ENCODE data around the gene NEK6.

The NEK6 gene

DNA sequence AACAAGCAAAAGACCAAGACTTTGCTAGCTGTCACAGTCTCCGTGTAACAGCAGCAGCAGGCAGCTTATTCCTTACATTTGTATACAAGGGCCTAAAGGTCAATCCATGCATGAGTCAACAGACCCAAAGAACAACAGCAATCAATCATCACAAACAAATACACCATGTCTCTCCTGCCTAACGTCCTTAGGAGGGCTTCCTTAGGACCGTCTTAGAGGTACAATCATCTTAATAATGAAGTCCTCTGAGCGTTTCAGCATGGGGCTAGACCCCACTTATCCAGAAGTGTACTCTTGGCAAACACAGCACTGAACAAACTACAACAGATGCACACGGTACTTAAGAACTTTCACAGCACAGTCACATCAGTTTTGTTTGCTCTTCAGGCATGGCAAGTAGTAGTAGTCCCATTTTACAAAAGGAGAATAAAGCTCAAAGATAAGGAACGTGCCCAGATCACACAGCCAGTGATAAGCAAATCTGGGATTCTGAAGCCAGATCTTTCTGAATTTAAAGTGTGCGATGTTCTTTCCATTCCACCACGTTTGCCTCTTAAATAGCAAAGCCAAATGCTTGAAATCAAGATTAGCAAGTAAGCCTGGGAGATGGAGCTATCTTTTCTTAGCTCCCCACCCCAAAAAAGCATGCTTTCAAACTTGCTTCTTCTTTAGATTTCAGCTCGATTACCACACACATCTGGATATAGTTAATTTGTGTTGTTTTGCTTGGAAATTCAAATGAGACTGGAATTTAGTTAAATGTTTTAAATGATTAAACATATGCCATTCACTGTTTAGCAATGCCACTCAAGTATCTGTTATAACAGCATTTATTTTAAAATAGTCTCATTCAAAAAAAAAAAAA is 133.3 kb downstream of the NEK6 start:
- Histone ChIP-seq H4K91ac (ENCODE audit: low read depth, low read length) (no peak overlapping the region), H3K79me1 (ENCODE audit: low read length) (no peaks in the 10 kb centered on the region), H3K18ac (ENCODE audit: low read length) (no peak overlapping the region), H3K27ac (ENCODE audit: low read depth, low read length) (no peak overlapping the region), H3K9ac (ENCODE audit: low read length) (no peak overlapping the region), H3K27me3 (ENCODE audit: insufficient read depth, low read length) (no peaks in the 10 kb centered on the region), H3K36me3 (ENCODE audit: control insufficient read depth in 1 of 2, insufficient read depth in 2 of 2, low read length in 2 of 2) (peaks cover 9 to 14% of the 10 kb centered on the region in 2 experiments), H3K4me2 (ENCODE audit: low read length) (no peak overlapping the region), H3K4me1 (ENCODE audit: control insufficient read depth in 1 of 2, insufficient read depth in 2 of 2, low read length in 2 of 2) (peaks cover 10 to 12% of the 10 kb centered on the region in 2 experiments), H4K8ac (ENCODE audit: low read depth, low read length) (no peak overlapping the region), H3K79me2 (ENCODE audit: control insufficient read depth, insufficient read depth, low read length, poor library complexity) (peaks cover 6% of the 10 kb centered on the region), H4K12ac (ENCODE audit: low read depth, low read length) (no peak overlapping the region), H3K9me3 (ENCODE audit: insufficient read depth, low read depth, low read length) (no peaks in the 10 kb centered on the region), H3K4me3 (ENCODE audit: low read depth, low read length) (no peak overlapping the region), H2BK12ac (ENCODE audit: low read length) (no peak overlapping the region), H3K4ac (ENCODE audit: low read depth, low read length) (no peak overlapping the region), H2AK5ac (ENCODE audit: low read length) (no peak overlapping the region), H2AFZ (ENCODE audit: insufficient read depth, low read length, poor library complexity) (no peak overlapping the region), H2BK120ac (ENCODE audit: insufficient read depth, low read length, poor library complexity) (no peak overlapping the region), H3K23ac (ENCODE audit: low read length) (no peak overlapping the region), H3K14ac (ENCODE audit: low read length) (no peak overlapping the region), H2BK5ac (ENCODE audit: low read depth, low read length, poor library complexity) (no peak overlapping the region)
- no peak for DNase-seq
- no CpG with 5 or more reads among the region's 9 CpGs for WGBS (ENCODE audit: extremely low coverage, insufficient coverage, insufficient read length)

DNA sequence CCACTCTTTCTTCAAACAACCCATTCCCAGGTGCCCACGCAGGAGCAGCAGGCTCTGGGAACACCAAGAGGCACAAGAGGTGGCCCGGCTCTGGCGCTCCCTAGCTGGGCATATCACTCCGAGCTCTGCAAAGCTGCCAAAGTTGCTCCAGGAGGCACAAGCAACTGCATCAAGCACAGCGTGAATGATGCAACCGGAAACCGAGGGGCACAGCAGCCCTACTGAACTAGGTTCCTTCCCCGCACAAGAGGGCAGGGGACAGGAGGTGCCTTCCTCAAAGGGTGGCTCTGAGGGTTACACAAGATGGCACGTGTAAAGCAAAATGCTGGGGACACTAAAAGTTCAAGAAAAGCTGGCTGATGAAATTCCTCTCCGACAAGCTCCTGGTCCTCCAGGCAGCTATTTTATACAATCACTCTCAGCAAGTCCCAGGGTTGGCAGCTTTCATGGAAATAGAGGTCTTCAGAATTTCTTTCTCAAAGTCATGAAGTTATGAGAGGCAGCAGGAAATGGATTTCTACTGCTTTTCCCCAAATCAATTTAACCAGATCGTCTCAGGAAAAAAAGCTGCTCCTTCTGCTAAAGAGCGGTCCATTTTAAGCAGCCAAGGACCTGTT is 134.6 kb downstream of the NEK6 start:
- Histone ChIP-seq H3K27ac (ENCODE audit: low read depth, low read length) (no peak overlapping the region), H3K9me3 (ENCODE audit: insufficient read depth, low read depth, low read length) (no peaks in the 10 kb centered on the region), H3K79me1 (ENCODE audit: low read length) (no peaks in the 10 kb centered on the region), H3K36me3 (ENCODE audit: control insufficient read depth in 1 of 2, insufficient read depth in 2 of 2, low read length in 2 of 2) (peaks cover 12 to 21% of the 10 kb centered on the region in 2 experiments), H2AFZ (ENCODE audit: insufficient read depth, low read length, poor library complexity) (no peak overlapping the region), H3K4me3 (ENCODE audit: low read depth, low read length) (no peak overlapping the region), H3K14ac (ENCODE audit: low read length) (no peak overlapping the region), H4K8ac (ENCODE audit: low read depth, low read length) (no peak overlapping the region), H3K9ac (ENCODE audit: low read length) (no peak overlapping the region), H3K23ac (ENCODE audit: low read length) (no peak overlapping the region), H4K12ac (ENCODE audit: low read depth, low read length) (no peak overlapping the region), H2BK12ac (ENCODE audit: low read length) (no peak overlapping the region), H2AK5ac (ENCODE audit: low read length) (no peak overlapping the region), H3K79me2 (ENCODE audit: control insufficient read depth, insufficient read depth, low read length, poor library complexity) (peaks cover 6% of the 10 kb centered on the region), H2BK5ac (ENCODE audit: low read depth, low read length, poor library complexity) (no peak overlapping the region), H3K4me1 (ENCODE audit: control insufficient read depth in 1 of 2, insufficient read depth in 2 of 2, low read length in 2 of 2) (peaks cover 10 to 12% of the 10 kb centered on the region in 2 experiments), H3K4me2 (ENCODE audit: low read length) (no peak overlapping the region), H3K18ac (ENCODE audit: low read length) (peak overlapping the region; percentile 73), H4K91ac (ENCODE audit: low read depth, low read length) (no peak overlapping the region), H2BK120ac (ENCODE audit: insufficient read depth, low read length, poor library complexity) (no peak overlapping the region), H3K27me3 (ENCODE audit: insufficient read depth, low read length) (no peaks in the 10 kb centered on the region), H3K4ac (ENCODE audit: low read depth, low read length) (peak overlapping the region; percentile 31)
- DNase-seq, result peak in 1 of 2 donors; percentile 11
- WGBS (ENCODE audit: extremely low coverage, insufficient coverage, insufficient read length), result no CpG with 5 or more reads among the region's 12 CpGs

- H4K12ac ChIP-seq (ENCODE audit: low read depth, low read length), result no peak overlapping the region
- no peak overlapping the region for H4K91ac ChIP-seq (ENCODE audit: low read depth, low read length)
- no peaks in the 10 kb centered on the region for H3K79me1 ChIP-seq (ENCODE audit: low read length)
- no peaks in the 10 kb centered on the region for H3K27me3 ChIP-seq (ENCODE audit: insufficient read depth, low read length)
- H3K4me1 ChIP-seq (ENCODE audit: control insufficient read depth in 1 of 2, insufficient read depth in 2 of 2, low read length in 2 of 2), result peaks cover 10 to 12% of the 10 kb centered on the region in 2 experiments
- no peak overlapping the region for H2BK12ac ChIP-seq (ENCODE audit: low read length)
- no peak overlapping the region for H3K27ac ChIP-seq (ENCODE audit: low read depth, low read length)
- H3K9me3 ChIP-seq (ENCODE audit: insufficient read depth, low read depth, low read length), result no peaks in the 10 kb centered on the region
- H2BK120ac ChIP-seq (ENCODE audit: insufficient read depth, low read length, poor library complexity), result no peak overlapping the region
- H3K14ac ChIP-seq (ENCODE audit: low read length), result no peak overlapping the region
- H2AFZ ChIP-seq (ENCODE audit: insufficient read depth, low read length, poor library complexity), result no peak overlapping the region
- H3K4me2 ChIP-seq (ENCODE audit: low read length), result no peak overlapping the region
- no peak overlapping the region for H3K9ac ChIP-seq (ENCODE audit: low read length)
- H2AK5ac ChIP-seq (ENCODE audit: low read length), result no peak overlapping the region
- H3K23ac ChIP-seq (ENCODE audit: low read length), result no peak overlapping the region
- WGBS (ENCODE audit: extremely low coverage, insufficient coverage, insufficient read length), result no CpG with 5 or more reads among the region's 9 CpGs
- H4K8ac ChIP-seq (ENCODE audit: low read depth, low read length), result no peak overlapping the region
- no peak overlapping the region for H2BK5ac ChIP-seq (ENCODE audit: low read depth, low read length, poor library complexity)
- H3K4ac ChIP-seq (ENCODE audit: low read depth, low read length), result peak overlapping the region; percentile 40
- no peak overlapping the region for H3K4me3 ChIP-seq (ENCODE audit: low read depth, low read length)
- peak; percentile 59 to 64 for DNase-seq
- H3K36me3 ChIP-seq (ENCODE audit: control insufficient read depth in 1 of 2, insufficient read depth in 2 of 2, low read length in 2 of 2), result peaks cover 12 to 21% of the 10 kb centered on the region in 2 experiments
- peaks cover 6% of the 10 kb centered on the region for H3K79me2 ChIP-seq (ENCODE audit: control insufficient read depth, insufficient read depth, low read length, poor library complexity)
- H3K18ac ChIP-seq (ENCODE audit: low read length), result no peak overlapping the region
These were observed 135.2 kb downstream of the NEK6 start for GRCh38 chr9:124392871-124393460.

GRCh38 chr9:124394167-124394566 is 136.4 kb downstream of the NEK6 start:
- peaks cover 10 to 12% of the 10 kb centered on the region in 2 experiments for H3K4me1 ChIP-seq (ENCODE audit: control insufficient read depth in 1 of 2, insufficient read depth in 2 of 2, low read length in 2 of 2)
- WGBS (ENCODE audit: extremely low coverage, insufficient coverage, insufficient read length), result no CpG with 5 or more reads among the region's 2 CpGs
- no peak overlapping the region for H3K18ac ChIP-seq (ENCODE audit: low read length)
- no peak overlapping the region for H3K23ac ChIP-seq (ENCODE audit: low read length)
- H3K27ac ChIP-seq (ENCODE audit: low read depth, low read length), result no peak overlapping the region
- H2AK5ac ChIP-seq (ENCODE audit: low read length), result no peak overlapping the region
- no peak overlapping the region for H3K14ac ChIP-seq (ENCODE audit: low read length)
- no peak overlapping the region for H4K12ac ChIP-seq (ENCODE audit: low read depth, low read length)
- no peak overlapping the region for H4K91ac ChIP-seq (ENCODE audit: low read depth, low read length)
- H3K27me3 ChIP-seq (ENCODE audit: insufficient read depth, low read length), result no peaks in the 10 kb centered on the region
- no peak overlapping the region for H3K4me2 ChIP-seq (ENCODE audit: low read length)
- peaks cover 12 to 21% of the 10 kb centered on the region in 2 experiments for H3K36me3 ChIP-seq (ENCODE audit: control insufficient read depth in 1 of 2, insufficient read depth in 2 of 2, low read length in 2 of 2)
- no peak for DNase-seq
- H2AFZ ChIP-seq (ENCODE audit: insufficient read depth, low read length, poor library complexity), result no peak overlapping the region
- H3K79me1 ChIP-seq (ENCODE audit: low read length), result no peaks in the 10 kb centered on the region
- H3K4me3 ChIP-seq (ENCODE audit: low read depth, low read length), result no peak overlapping the region
- H2BK12ac ChIP-seq (ENCODE audit: low read length), result no peak overlapping the region
- peaks cover 5% of the 10 kb centered on the region for H3K79me2 ChIP-seq (ENCODE audit: control insufficient read depth, insufficient read depth, low read length, poor library complexity)
- H2BK120ac ChIP-seq (ENCODE audit: insufficient read depth, low read length, poor library complexity), result no peak overlapping the region
- no peak overlapping the region for H4K8ac ChIP-seq (ENCODE audit: low read depth, low read length)
- H3K9ac ChIP-seq (ENCODE audit: low read length), result no peak overlapping the region
- no peak overlapping the region for H2BK5ac ChIP-seq (ENCODE audit: low read depth, low read length, poor library complexity)
- H3K9me3 ChIP-seq (ENCODE audit: insufficient read depth, low read depth, low read length), result no peaks in the 10 kb centered on the region
- H3K4ac ChIP-seq (ENCODE audit: low read depth, low read length), result no peak overlapping the region

All from trophoblast cell (in vitro differentiated cells and primary cell).